ENCODE results near the gene IL6ST.
"Not testable (repeated sequence)": the region's sequence is repeated elsewhere in the genome, so short reads cannot be mapped to it uniquely, and the experiment has no call there.

IL6ST gene

GRCh38 chr5:55960779-55961178, 34.0 kb downstream of the IL6ST start:
- DNase-seq, result no peak

DNA sequence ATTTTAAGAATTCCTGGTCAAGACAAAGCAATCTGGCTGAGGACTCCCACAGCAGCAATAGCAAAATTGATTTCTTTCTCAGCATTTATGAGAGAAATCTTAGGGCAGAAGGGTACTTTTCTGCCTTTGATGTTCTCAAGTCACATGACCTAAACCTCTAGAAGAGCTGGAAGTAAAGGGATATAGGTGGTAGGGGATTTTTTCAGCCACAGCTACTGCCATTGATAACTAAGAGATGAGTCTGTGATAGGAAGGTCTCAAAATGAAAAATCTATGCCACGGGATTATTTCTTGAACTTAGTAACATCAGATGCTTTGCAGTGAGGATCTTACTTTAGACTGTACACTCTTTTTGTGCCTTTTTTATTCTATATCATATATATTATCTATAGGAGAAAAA, 35.6 kb downstream of the IL6ST start:
- peak; percentile 27 for DNase-seq

DNA sequence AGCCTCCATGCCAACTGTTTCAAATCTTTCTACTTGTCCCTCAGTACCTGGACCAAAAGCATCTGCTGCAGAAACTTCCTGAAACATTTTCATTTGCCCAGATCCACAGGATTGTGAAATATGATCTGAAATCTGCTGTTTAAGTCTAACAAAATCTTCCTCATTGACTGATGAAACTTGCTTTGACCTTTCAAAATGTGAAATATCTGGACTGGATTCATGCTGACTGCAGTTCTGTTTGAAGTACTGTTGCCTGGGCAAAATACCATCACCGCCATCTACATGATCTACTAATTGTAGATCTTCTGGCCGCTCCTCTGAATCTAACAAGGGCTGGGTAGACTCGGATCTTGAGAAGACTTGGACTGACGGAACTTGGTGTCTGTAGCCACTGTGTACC, 53.6 kb downstream of the IL6ST start:
- DNase-seq, result not testable (repeated sequence)

DNA sequence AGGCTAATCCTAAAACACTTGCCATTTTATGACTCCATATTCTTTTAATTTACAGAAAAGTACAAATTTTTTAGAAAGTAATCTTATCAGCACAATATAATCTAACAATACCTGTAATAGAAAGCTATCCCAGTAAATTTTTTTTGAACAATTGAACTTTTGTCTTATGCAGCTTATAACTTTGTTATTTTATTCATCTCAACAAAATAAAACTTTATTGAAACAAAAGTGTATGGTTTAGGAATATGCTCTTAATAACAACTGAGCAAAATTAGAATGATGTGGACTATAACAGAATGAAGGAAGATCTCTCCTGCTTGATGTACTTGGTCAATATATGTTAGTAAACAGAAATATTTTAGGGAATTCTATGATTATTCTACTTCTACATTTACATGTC, 57.2 kb downstream of the IL6ST start:
- DNase-seq, result not testable (repeated sequence)

DNA sequence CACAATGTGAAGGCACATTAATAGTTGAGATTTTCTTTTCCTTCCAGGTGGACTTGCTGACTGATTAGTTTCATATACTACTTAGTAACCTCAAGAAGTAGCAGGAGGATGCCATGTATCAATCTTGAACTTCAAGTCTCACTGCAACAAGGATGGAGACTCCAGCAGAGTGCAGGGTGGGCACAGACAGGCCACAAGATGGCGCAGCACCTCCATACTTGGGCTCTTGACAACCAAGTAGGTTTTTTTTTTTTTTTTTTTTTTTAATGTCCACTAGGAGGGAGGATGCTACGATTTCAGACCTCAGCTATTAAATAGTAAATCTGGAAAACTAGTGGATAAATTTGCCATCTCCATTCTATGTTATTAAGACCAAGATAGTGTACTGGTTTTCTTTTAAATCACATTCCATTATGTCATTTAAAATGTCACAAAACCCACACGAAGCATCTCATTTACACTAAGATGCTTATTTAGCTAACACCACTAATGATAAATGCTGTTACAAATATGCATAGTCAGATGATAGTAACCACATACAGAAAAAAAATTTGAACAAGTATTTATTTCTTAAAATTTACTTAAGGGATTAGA, 58.6 kb downstream of the IL6ST start:
- peak; percentile 84 for DNase-seq

- DNase-seq, result no peak
Observed at GRCh38 chr5:55935371-55935770, 59.4 kb downstream of the IL6ST start.

- DNase-seq, result no peak
Observed at GRCh38 chr5:55934720-55935119, 60.0 kb downstream of the IL6ST start.

DNA sequence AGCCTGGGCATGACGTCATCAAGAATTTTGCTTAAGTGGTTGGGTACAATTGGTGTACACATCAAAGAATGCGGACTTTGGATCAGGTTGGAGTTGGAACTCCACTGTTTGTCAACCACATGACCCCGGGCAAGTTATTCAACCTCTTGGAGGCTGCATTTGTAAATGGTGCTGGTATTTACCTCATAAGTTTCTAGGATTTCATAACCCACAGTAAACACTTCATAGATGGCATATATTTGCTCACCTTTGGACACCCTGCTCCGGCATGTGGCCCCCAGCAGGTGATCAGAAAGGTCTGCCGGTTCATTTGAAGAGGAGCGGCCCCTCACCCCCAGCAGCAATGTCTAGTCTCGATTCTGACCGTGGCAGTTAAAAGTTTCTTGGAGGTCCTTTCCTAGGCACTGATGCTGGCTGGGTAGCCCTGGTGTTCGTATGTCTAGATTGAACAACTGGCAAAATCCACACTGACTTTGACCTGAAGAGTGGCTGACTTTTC, 60.6 kb downstream of the IL6ST start:
- no peak for DNase-seq

- no peak for DNase-seq
Observed at GRCh38 chr5:55933377-55934114, 61.2 kb downstream of the IL6ST start.

- no peak for DNase-seq
Observed at GRCh38 chr5:55932700-55933099, 62.1 kb downstream of the IL6ST start.

- no peak for DNase-seq
Observed at GRCh38 chr5:55929020-55929799, 65.6 kb downstream of the IL6ST start.

GRCh38 chr5:55927861-55928655, 66.7 kb downstream of the IL6ST start:
- no peak for DNase-seq

DNA sequence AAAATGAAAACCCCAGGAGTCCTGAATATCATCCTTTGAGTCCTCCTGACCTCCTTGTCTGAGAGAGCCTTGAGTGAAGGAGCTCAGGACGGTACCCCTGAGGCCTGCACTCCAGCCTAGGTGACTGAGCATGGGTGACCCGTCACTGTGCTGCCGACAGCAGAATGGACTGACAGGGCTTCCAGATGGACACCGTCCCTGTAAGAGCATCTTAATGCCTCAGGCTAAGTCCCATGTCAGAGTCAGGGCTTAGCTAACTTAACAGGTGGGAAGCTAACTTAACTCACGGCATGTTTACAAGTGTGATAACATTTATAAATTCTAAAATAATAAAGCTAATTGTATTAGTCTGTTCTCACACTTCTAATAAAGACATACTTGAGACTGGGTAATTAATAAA, 68.3 kb downstream of the IL6ST start:
- no peak for DNase-seq

DNA sequence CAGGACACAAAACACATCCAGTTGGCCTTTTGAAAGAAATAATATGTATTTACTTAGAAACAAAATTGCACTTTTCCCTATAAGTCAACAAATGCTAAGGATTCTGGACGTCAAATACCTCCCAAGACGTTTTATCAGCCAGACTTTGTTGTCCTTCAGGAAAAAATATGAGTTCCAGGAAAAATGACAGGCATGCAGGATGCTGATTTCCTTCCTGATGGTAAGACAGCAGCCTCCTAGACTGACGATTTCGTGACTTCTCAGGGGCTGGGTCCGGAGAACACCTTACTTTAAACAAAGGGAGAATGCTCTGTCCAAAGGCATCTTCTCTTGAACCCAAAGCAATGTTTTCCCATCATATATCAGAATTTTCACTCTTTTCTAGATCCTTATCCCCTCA, 69.1 kb downstream of the IL6ST start:
- no peak for DNase-seq

DNA sequence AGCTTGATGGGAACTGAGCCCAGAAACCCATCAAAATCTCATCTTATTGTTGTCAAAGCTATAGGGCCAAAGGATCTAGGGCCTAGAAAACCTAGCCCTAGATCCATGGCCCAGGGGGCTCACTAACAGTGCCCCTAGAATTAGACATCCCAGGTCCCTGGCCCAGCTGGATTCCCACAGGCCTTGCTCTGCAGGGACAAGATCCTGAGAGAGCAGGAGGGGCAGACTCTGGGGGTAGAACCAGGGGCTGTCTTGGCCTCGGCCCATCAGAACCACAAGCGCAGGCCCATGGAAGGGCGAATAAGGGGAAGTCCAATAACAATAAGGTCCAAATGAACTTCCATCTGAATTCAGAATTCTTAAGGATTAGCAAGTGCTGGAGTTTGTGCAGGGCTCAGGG, 69.6 kb downstream of the IL6ST start:
- no peak for DNase-seq

DNA sequence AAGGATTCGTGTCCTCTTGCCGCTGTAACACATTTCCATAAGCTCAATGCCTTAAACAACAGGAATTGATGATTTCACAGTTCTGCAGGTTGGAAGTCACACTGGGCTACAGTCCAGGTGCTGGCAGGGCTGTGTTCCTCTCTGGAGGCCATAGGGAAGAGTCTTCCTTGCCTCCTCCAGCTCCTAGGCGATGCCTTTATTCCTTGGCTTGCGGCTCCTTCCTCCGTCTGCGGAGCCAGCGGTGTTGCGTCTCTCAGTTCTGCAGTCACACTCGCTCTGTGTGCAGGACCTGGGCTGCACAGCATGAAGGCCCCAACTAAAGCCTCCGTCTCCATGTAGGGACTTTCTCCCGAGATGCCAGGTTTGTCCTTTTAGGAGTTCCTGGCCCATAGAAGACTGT, 70.0 kb downstream of the IL6ST start:
- DNase-seq, result no peak

DNA sequence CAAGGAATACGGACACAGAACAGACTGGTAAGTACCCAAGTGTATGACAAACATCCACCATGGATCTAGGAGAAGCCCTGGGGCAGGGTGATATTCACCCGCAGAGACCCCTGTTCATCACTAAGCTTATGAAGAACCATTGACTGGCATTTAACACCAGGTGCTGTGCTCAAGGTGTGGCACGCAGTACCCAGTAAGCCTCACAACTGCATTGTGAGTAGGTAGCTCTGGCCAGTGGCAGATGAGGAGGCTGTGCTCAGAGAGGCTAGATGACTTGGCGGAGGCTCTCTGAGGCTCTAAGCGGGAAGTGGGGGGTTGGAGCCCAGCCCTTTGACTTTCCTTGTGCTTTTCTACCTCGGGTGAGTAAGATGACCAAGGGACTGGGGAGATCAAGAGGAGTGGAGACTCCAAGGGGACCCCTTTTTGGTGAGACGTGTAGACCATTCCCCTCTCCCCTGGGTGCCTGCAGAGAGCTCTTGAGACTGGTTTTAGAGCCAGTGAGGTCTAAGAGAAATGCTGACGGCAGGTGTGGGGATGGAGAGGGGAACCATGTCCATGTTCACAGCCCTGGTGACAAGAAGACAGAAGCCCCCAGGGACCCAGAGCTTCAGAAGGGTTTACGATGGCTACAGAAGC, 70.8 kb downstream of the IL6ST start:
- no peak for DNase-seq

GRCh38 chr5:55923177-55923771, 71.5 kb downstream of the IL6ST start:
- peak; percentile 29 for DNase-seq

DNA sequence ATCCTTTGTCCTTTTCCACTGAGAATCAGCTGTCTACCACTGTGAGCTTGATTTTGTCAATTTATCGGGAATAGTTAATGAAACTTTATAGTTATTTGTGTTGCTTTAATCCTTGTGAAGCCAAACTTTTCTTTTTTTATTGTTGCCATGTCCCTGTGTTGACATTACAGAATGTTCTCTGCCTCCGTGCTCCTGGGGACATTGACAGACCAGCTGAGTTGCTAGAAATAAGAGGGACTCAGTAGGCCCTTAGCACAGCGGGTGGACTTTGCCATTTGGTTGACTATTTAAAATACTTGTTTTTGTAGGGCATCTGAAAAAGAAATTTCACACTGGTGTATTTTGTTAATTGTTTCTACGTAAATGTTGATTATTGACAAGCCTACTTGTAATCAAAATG, 73.1 kb downstream of the IL6ST start:
- DNase-seq, result no peak

DNA sequence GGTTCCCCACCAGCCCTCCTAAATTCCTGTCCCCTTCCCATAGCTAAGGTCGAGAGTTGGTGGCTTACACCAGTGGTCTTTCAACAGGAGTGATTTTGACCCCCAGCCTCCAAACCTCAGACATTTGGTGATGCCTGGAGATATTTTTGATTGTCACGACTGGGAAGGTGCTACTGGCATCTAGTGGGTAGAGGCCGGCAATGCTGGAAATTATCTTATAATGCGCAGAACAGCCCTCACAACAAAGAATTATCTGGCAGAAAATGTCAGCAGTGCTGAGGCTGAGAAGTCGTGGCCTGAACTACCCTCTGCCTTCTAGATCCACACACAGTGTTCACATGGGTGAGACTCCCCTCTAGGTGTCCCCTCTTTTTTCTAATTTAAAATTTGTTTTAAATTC, 74.0 kb downstream of the IL6ST start:
- no peak for DNase-seq

DNA sequence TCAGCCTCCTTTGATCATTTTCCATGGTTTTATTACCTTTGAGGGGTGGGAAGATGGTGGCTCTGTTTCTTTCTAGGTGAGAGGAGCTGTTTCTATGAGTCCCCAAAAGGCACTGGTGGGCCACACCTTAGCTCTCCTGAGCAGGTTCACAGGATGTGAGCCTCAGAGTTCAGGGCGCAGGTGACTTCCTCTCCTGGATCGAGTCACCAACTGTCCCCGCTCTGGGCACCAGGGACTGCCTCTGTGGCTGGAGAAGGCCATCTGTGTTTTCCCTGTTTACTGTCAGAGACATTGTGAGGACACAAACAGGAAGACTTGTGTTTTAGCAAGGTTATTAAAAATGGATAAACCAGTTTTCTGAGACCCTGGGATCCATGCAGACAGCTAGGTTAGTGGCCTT, 75.1 kb downstream of the IL6ST start:
- DNase-seq, result no peak
